Activated gamma-delta T cell (primary cell): Measurements from ENCODE around the gene ABHD12.
A peak's percentile ranks its signal among the peaks of the same experiment; 100 is the strongest.
"Not testable (repeated sequence)": the region's sequence is repeated elsewhere in the genome, so short reads cannot be mapped to it uniquely, and the experiment has no call there.

ENCODE experiments used
- DNase-seq: peaks from one replicate; lab custom pipeline; 2025; lab: John Stamatoyannopoulos, UW
- total RNA-seq, 2 donors: gene quantifications; one replicate each; lab custom pipeline; 2026; lab: John Stamatoyannopoulos, UW

The ABHD12 gene
- 35.3 to 42.7 reads per million in 2 donors for total RNA-seq

DNA sequence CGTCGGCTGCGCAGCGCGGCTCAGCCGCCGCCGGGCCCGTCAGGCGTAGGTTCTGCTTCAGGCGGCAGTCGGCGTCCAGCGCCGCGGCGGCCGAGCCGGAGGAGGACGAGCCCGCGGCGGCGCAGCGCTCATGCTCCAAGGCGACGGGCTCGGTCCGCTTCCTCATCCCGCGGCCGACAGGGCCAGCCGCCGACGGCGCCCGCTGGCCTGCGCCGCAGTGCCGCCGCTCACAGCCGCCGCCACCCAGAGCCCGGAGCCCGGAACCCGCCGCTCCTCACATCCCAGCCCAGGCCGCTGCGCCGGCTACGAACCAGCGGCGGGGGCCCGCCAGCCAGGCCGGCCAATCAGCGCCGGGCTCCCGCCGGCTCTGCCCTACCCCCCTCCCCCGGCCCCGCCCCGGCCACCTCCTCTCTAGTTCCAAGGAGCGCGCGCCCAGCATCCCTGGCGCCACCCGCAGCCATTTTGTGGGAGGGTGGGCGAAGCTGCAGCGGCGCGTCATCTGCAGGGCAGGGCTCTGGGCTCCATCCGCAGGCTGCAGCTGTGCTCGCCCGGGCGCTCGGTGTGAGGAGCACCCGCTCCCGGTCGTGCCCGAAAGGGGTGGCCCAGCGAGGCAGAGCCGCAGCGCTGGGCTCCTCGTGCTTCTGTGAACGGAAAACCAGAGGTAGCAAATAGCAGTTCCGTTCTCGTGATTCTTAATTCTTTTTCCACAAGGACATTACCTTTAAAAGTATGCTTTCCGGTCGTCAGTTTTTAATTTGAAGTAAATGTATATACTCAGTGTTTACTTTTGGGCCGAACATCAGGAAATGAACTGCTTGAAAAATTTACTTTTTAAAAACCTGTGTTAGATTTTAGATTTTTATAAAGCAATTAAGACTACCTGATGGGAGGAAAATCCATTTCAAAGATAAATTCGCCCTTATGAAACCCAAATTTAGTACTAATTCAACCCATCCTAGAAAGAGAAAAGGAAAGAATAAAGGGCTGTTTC, at the start of gene ABHD12:
Gene ABHD12, minus strand, starts transcription at position 298 of the 991 bp plus-strand sequence. Its CDS starts 132 bp downstream, at position 166.
- DNase-seq: peak; percentile 94

DNA sequence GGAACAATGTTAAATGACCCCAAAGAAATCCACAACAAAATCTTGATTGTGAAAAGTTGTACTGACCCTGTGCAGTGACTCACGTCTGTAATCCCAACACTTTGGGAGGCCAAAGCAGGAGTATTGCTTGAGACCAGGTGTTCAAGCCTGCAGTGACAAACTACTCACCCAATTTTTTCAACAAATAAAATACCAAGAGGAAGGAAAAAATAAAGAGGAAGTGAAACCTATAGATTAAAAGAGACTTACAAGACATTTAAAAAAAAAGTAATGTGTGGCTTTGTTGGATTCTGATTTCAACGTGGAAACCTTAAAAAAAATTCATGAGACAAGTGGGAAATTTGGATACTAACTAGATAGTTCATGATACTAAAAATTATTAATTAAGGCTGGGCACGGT, 48.7 kb upstream of the ABHD12 start:
- no peak for DNase-seq

DNA sequence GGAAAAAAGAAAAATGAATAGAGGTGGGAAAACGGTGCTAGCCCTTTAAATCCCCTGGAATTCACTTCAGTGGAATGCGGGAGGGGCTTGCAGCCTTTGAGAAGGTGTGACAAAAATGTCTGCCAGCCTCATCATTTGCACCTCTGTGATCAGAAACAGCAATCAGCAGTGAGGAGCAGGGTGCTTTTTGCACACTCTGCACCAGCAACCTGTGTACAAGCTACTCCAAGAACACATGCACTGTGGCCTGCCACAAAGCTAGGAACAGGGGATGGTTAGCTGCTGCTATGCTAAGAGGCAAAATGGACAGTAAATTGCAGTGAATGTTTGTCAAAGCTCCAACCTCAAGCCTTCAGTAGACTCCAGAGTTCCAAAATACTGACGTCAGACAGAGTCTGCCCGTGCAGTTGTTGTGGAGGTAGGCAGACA, 46.5 kb upstream of the ABHD12 start:
- no peak for DNase-seq

DNA sequence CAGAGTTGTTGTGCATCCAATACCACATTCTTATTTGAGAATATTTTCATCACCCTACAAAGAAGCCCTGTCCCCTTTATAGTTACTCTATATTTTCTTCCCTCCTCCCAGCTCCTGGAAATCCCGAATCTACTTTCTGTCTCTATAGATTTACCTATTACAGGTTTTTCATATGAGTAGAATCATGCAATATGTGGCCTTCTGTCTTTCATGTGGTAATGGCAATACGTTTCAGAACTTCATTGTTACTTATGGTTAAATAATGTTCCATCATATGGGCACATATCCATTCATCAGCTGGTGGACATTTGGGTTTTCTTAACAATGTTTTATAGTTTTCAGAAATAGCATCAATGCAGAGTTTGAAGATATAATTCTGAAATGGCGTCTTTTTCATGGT, 33.9 kb upstream of the ABHD12 start:
- DNase-seq: no peak

DNA sequence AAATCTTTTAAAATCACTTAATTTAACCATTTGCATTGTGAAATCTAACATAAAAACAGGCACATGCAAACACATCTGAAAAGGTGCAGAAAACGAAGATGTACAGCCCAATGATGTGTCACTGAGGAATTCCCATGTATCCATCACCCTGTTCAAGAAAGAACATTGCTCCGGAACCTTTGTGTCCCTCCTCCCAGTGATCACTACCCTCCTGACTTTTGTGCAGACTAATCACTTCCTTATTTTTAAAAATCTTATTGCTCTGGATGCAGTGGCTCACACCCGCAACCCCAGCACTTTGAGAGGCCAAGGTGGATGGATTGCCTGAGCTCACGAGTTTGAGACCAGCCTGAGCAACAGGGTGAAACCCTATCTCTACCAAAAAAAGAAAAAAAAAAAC, 31.4 kb upstream of the ABHD12 start:
- no peak for DNase-seq

DNA sequence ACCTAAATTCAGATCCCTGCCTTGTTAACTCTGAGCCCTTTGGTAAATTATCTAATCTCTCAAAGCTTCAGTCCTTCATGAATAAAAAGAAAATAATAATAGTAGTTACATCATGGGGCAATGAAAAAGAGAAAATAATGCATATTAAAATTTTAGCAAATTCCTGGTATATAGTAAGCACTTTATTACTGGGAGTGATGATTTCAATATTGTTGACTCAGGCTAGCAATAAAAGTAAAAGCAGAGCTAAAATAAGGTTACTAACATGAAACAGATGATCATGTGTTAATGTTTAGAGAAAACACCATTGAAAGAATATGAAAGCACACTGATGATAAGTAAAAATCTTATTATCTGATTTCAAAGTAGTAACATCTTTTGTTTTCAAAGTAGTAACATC, 30.5 kb upstream of the ABHD12 start:
- DNase-seq: no peak

DNA sequence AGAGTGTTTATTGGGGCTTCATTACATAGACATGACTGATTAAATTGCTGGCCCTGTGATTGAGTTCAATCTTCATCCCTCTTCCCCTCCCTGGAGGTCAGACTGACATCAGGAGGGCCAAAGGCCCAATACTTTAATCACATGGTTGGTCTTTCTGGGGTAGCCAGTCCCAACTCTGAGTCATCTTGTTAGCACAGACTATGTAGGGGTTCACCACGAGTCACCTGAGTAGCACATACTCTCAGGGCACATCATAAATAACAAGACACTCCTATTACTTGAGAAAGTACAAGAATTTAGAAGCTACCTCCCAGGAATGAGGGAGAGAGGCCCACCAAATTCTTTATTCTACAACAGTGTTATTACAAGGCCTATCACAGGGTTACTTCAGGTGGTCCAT, 28.1 kb upstream of the ABHD12 start:
- DNase-seq: no peak

DNA sequence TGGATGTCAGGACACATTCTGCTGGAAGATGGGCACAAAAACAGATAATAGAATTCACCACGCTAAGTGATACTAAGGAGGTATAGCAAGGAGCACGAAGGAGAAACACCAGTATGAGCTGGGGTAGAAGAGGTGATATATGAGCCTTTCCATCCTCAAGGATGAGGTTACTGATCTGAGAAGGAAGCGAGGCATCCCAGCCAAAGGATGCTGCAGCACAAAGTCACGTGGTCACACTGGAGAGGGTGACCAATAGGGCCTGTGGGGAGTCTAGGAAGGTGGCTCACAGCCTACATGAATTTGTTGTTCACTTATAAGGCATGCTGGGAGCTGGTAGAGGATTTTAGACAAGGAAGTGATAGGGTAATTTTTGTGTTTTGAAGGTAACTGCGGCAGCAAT, 18.3 kb upstream of the ABHD12 start:
- DNase-seq: no peak

DNA sequence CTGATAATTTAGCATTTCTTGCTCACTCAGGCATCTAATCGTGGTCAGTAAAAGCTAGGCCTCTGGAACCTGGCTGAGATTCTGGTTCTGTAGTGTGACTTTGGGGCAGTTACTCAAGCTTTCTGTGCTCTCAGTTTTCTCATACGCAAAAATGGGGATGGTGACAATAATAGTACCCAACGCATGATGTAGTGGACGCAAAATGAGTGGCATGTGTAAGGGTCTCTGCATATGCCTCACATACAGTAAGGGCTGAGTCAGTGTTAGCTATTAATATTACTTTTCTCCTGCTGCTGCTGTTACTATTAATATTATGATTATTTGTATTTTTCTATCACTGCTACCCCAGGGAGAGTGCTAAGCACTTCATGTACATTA, 17.5 kb upstream of the ABHD12 start:
- no peak for DNase-seq

DNA sequence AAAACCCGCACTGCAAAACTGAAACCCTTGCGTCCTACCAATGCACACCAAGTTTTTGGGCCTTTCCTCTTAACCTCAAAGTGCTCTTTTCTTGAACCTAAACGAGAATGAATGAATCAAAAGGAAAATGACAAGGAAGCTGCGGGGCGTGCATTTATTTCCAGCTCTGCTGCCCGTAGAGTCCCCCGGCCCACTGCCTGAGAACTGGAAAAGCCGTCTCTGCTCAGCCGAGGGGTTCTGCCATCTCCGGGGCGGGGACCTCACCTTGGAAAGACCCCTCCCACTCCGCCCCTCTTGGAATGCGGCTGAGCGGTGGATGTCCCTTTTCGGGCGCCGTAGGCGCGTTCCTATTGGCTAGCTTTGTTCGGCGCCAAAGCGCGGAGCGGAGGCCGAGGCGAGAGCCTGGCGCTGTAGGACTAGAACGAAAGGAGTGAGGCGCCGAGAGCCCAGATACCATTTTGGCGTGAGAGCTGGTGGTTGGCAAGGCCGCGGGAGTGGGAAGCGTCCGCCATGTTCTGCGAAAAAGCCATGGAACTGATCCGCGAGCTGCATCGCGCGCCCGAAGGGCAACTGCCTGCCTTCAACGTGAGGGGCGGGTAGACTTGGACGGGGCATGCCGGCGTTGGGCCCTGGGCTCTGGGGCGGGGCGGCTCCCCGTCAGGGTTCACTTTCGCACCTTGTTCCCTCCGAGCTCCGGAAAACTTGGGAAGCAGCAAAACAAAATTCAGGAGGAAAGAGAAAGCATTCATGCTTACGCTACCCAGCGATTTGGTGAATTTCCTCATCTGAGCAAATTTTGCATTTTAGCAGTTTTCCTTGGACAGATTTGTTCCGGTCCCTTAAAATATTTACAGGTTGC, 16.9 kb upstream of the ABHD12 start, which contains the start of gene GINS1:
Gene GINS1, plus strand, starts transcription at position 363 of the 859 bp plus-strand sequence. Its CDS starts 148 bp downstream, at position 511.
- DNase-seq: peak; percentile 40

DNA sequence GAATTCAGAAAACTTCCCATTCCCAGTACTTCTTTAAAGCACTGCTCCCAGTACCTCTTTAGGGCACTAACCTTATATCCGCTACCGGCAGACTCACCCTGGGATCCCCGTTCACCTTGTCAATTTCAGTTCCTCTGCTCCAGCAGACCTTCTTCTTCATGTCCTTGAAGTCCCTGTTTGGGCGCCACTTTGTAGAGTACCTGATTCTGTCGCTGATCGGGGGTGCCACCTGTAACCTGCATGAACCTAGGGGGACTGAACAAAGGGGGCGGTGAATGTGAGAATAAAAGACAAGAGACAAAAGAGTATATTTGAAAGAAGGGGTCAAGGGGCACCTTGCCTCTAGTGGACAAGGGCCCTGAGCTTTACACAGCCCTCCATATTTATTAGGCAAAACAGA, 11.9 kb upstream of the ABHD12 start:
- no peak for DNase-seq

DNA sequence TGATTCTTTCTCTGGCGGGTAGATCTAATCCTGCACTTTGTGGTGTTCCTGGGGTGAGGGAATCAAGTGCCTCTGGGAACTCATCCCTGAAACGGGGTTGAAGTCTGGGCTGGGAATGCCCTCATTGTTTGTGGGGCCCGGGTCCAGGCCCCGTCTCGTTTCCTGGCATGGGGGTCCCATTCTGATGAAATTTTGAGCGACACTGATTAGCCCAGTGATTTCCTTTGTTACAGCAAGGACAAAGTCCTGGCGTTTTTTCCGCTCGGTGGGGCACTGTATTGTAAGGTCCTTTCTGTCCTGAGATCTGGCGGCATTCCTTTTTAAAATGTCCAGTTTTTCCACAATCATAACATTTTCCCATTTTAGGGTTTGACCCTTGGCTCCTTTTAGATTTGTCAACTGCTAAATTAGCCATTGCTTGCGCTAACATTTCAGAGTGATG, 9.7 kb upstream of the ABHD12 start:
- DNase-seq: not testable (repeated sequence)

DNA sequence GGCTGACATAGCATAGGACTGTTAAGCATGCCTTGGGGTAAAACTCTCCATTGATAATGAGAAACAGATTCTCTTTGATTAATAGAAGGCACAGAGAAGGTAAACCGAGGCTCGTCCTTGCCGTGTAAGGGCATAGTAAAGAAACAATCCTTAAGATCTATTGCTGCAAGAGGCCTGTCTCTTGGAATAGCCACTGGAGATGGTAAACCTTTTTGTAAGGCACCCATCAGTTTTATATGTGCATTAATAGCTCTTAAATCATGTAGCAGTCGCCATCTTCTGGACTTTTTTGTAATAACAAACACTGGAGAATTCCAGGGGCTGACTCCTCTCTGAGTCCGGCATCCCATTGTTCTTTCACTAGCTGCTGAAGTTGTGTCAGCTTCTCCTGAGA, 8.4 kb upstream of the ABHD12 start:
- DNase-seq: no peak

DNA sequence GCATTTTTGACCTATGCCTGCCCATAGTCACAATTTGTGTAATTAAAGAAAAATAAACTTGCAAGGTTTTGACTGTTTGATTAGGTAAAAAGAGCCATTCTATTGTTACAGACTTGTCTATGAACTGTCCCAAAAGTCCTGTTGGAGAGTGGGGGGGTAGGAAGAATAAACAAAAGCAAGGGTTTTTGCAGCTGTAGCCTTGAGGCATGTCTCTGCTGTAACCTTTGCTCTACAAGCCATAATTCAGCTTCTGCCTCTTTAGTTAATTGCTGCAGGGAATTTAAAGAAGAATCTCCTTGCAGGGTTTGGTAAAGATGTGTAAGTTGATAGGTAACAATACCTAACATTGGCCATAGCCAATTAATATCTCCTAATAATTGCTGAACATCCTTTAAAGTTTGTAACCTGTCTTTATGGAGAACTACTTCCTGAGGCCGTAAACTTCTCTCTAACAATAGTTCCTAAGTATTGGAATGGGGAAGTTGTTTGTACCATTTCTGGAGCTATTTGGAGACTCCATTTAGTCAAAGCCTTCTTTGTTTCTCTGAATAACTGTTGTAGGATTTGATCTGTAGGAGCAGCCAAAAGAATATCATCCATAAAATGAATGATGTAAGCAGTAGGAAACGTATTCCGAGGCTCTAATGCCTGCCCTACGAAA, 7.9 kb upstream of the ABHD12 start:
- DNase-seq: no peak

DNA sequence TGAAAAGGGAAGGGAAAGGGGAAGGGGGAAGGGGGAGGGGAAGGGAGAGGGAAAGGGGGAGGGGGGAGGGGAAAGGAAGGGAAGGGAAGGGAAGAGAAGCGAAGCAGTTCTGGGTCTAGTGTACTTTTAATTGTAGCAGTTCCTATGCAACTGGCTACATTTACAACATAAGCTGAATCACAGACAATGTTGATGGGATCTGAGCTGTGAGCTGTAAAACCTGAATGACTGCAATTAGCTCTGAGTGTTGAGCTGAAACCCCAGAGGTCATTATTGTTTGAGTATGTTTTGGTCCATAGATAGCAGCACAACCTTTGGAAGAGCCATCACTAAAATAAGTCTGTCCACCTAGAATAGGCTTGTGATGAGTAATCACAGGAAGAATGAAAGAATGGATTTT, 7.2 kb upstream of the ABHD12 start:
- DNase-seq: no peak

DNA sequence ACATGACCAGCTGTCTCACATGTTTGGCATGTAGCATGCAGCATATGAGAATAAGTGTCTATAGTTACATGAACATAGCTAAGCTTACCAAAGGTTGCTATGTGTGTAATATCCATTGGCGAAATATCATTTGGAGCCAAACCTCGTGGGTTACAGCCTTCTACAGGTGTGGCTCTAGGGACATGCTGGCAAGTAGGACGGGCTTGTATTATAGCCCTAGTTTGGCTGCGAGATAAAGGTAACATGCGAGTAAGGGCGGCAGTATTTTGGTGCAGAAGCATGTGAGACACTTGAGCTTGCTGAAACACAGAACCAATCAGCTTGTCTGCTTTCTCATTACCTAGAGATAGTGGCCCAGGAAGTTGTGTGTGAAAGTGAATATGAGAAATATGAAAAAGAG, 6.5 kb upstream of the ABHD12 start:
- DNase-seq: no peak

DNA sequence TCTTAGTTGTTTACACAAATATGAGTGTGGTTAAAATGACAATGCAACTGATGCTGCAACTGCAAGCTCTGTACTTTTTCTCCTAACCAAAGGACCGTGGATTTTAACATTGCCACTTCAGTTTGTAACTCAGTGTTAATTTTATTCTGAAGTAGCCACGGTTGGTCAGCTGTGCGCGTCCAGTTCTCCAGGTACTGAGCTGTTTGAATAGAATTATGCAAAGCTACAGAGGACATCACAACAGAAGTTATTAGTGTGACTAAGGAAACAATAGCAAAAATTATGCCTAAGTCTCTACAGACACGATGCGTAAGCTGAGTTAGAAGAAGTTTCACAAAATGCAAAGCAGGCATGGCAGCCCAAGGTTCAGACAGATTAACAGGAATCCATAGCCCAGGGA, 4.4 kb upstream of the ABHD12 start:
- no peak for DNase-seq

DNA sequence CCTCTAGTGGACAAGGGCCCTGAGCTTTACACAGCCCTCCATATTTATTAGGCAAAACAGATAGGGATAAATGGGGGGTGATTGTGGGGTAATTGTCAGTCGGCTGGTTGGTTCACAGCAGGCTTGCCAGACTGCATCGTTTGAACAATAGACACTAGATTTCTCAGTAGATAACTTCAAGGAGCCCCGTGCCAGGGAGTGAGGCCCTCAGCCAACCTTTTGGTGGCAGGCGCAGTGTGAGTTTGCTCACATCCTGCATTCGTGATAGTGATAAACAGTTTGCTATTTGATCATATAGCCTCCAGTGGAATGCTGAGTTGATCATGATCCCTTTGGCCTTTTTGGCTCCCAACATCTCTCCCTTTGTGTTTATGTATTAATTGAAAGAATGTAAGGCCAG, 3.6 kb upstream of the ABHD12 start:
- DNase-seq: no peak

DNA sequence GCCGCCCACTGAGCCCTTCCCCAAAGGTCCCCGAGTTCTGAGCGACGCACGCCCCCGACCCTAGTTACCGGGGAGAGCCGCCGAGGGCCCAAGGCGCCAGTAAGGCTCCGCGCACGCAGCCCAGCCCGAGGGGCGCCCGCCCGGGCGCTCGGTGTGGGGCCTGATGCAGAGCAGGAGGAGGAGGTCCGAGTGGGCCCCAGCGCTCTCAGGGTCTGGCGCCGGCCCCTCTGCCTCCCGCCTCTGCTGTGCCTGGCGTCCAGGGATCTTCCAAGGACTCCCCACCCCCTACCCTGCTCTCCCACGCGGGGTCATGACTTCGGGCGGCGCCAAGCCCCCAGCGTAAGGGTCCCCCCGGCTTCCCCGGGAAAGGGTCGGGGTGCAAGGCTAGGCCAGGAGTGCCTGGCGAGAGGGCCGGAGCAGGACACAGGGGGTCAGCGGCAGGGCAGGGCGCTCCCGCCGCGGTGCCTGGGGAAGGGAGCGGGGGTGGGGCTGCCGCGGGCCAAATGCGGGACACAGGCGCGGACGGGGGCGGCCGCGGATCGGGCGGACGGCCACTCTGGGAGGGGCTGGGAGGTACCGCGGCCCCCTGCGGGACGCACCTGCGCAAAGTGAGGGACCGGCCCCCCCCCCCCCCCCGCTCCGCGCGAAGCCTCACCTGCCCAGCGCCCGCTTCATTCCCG, 637 bp downstream of the ABHD12 start:
- DNase-seq: peak; percentile 26

DNA sequence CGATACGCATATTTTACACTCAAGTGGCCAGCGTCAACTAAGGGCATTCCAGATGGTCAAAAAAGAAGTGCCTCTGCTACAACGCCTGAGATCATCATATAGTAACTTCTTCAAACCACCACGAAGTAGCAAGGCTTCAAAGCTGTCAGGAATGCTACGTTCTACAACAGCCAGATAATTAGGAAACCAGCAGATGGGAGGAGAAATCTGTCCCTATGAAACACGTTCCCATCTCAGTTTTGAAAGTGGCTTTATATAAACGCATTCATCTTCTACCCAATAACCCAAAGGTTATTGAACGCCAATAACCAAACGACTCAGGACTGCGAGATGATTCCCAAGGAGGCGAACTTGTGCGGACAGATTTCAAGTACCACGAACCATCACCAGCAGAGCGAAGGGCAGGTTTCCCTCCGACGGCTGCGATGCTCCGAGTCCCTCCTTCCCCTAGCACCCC, 1.2 kb downstream of the ABHD12 start:
- no peak for DNase-seq

DNA sequence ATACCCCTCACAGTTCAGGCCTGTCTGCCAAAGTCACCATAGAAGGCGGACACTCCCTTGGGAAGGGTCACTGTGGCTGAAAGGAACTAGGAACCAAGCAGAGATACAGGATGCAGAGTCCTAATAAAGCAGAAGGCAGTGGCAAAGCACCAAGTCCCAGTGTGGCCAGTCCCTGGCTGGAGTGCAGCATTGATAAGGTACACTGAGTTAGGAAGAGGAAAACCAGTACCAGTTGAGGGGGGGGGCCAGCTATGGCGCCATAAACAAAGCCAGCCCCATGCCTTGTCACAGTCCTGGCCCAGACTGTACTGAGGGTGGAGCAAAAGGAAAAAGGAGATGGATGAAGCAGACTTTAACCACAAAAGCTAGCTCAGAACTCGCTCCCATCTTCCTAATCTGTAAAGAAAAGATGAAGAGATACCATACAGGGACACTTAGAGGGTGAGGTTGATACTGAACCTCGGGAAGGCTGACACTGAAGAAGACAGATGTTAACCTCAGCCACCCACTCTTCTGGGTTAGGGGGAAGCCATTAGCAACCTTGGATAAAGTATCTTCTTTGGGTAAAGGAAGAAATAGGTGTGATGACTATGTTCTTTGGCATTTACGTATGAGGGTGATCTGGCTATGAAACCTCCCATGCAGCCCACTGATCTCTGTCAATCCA, 7.8 kb downstream of the ABHD12 start:
- no peak for DNase-seq
